WTC11 (cell line): ENCODE results near the gene ADGRF5.

Experiments
- ATF3 ChIP-seq: sonication (generic); formaldehyde crosslinking; conservative IDR thresholded peaks from 2 replicates; pipeline ENCODE4 v1.8.1; 2022; ENCODE audit warnings: mild to moderate bottlenecking, missing genetic modification reagents
- CBFB ChIP-seq: sonication (generic); formaldehyde crosslinking; IDR thresholded peaks from 2 replicates; pipeline ENCODE4 v1.8.1; 2022; ENCODE audit warnings: mild to moderate bottlenecking, low read depth, missing genetic modification reagents
- CREB1 ChIP-seq: sonication (generic); formaldehyde crosslinking; IDR thresholded peaks from 2 replicates; pipeline ENCODE4 v1.8.0; 2023; ENCODE audit warnings: mild to moderate bottlenecking, missing genetic modification reagents
- CTCF ChIP-seq: fragments of 200-600 bp; IDR thresholded peaks from 2 replicates; pipeline ENCODE4 v1.8.0; 2022; ENCODE audit warnings: antibody characterized with exemption
- FOXP1 ChIP-seq: sonication (generic); formaldehyde crosslinking; IDR thresholded peaks from 2 replicates; pipeline ENCODE4 v1.8.0; 2022; ENCODE audit warnings: missing genetic modification reagents, mild to moderate bottlenecking, moderate library complexity, borderline replicate concordance
- IRF1 ChIP-seq: sonication (generic); formaldehyde crosslinking; IDR thresholded peaks from 2 replicates; pipeline ENCODE4 v1.8.0; 2023; ENCODE audit warnings: missing genetic modification reagents
- MAX ChIP-seq: sonication (generic); formaldehyde crosslinking; IDR thresholded peaks from 2 replicates; pipeline ENCODE4 v1.8.0; 2022; ENCODE audit warnings: mild to moderate bottlenecking, missing genetic modification reagents
- MYBL2 ChIP-seq: sonication (generic); formaldehyde crosslinking; IDR thresholded peaks from 2 replicates; pipeline ENCODE4 v1.8.1; 2023; ENCODE audit warnings: mild to moderate bottlenecking, moderate library complexity, missing genetic modification reagents
- NFE2L1 ChIP-seq: sonication (generic); formaldehyde crosslinking; IDR thresholded peaks from 2 replicates; pipeline ENCODE4 v1.8.1; 2023; ENCODE audit warnings: missing genetic modification reagents
- SP1 ChIP-seq: sonication (generic); formaldehyde crosslinking; conservative IDR thresholded peaks from 2 replicates; pipeline ENCODE4 v1.8.1; 2022; ENCODE audit warnings: missing genetic modification reagents
- ZNF121 ChIP-seq: sonication (generic); formaldehyde crosslinking; IDR thresholded peaks from 2 replicates; pipeline ENCODE4 v1.8.0; 2023; ENCODE audit warnings: missing genetic modification reagents

GRCh38 chr6:46956409-46956808 is 34.7 kb upstream of the ADGRF5 start:
- TF ChIP-seq CTCF (no peak), SP1 (CRISPR knock-in tag) (no peak), ATF3 (no peak), CREB1 (no peak), FOXP1 (CRISPR knock-in tag) (no peak), MYBL2 (no peak), ZNF121 (no peak), NFE2L1 (CRISPR knock-in tag) (no peak), IRF1 (no peak), CBFB (CRISPR knock-in tag) (no peak), MAX (CRISPR knock-in tag) (no peak)
